Type B pancreatic cell (in vitro differentiated cells): Measurements from ENCODE around the gene CTBP2. TPM values are rescaled to one million over a fixed set of nuclear protein-coding genes. Genes with fewer than 3 reads are reported as not detected.

Source experiments
- DNase-seq: peaks from one replicate; pipeline ENCODE4 v3.0.0; 2021; ENCODE audit warnings: mixed read lengths; ENCODE audit not compliant: unreplicated experiment; ENCODE audit errors: extremely low spot score
- H3K27ac Mint-ChIP-seq: 2 replicates; pipeline ENCODE4 v1.8.0; 2021; ENCODE audit warnings: mild to moderate bottlenecking, mixed read lengths
- H3K27me3 Mint-ChIP-seq: 2 replicates; pipeline ENCODE4 v1.8.0; 2021; ENCODE audit warnings: mixed read lengths
- H3K36me3 Mint-ChIP-seq: 2 replicates; pipeline ENCODE4 v1.8.0; 2021; ENCODE audit warnings: mixed read lengths
- H3K4me1 Mint-ChIP-seq: one replicate; pipeline ENCODE4 v1.8.0; 2021; ENCODE audit warnings: mixed read lengths; ENCODE audit not compliant: unreplicated experiment
- H3K4me3 Mint-ChIP-seq: 2 replicates; pipeline ENCODE4 v1.8.0; 2021; ENCODE audit warnings: mild to moderate bottlenecking, mixed read lengths
- H3K9me3 Mint-ChIP-seq: 2 replicates; pipeline ENCODE4 v1.8.0; 2021; ENCODE audit warnings: mixed read lengths
- CTCF ChIP-seq: fragments of 200-600 bp; sonication (generic); conservative IDR thresholded peaks from 2 replicates; pipeline ENCODE4 v1.5.0; 2021; ENCODE audit warnings: antibody characterized with exemption, mild to moderate bottlenecking
- total RNA-seq: library from RNA; stranded (reverse); gene quantifications from 2 replicates; pipeline ENCODE4 v1.2.1, GENCODE V29; 2021; ENCODE audit warnings: low replicate concordance

The CTBP2 gene
- total RNA-seq, 1 donor from 2014 or later = 113 TPM

DNA sequence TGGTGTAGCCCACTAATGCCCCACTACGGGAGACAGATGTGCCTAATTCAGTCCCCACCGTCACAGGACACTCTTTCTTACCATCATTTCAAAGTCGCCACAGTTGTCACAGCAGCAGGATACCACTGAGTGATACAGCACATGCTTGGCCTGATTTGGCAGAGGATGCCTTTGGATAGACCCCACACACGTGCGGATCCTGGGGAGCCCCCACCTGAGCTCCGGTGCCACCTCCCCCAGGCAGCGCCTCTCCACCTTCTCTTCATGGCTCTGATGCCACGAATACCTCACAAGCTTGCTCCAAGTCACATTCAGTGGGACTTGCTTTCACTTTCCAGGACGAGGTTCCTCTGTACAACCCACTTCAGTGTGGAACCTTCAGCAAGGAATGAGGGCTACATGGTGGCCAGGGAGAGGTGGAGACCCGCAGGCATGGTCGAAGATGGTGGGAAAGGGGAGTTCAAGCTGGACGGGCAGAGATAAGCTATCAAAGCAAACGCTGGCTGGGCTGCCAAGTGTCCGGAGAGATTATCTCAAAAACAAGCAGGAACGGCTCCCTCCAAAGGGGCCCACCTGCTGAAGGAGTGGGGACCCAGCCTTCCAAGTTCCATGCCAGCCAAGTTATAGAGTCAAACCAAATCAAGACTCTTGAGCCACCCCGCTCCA lies 111.0 kb downstream of the CTBP2 start:
- peaks cover 15% of the 10 kb centered on the region for H3K36me3 Mint-ChIP-seq
- no peak for DNase-seq
- TF ChIP-seq CTCF = no peak
- H3K9me3 Mint-ChIP-seq = no peaks in the 10 kb centered on the region
- peaks cover 65% of the 10 kb centered on the region for H3K4me1 Mint-ChIP-seq
- peak overlapping the region; percentile 44 for H3K4me3 Mint-ChIP-seq
- H3K27me3 Mint-ChIP-seq = no peaks in the 10 kb centered on the region
- peak overlapping the region; percentile 92 for H3K27ac Mint-ChIP-seq

DNA sequence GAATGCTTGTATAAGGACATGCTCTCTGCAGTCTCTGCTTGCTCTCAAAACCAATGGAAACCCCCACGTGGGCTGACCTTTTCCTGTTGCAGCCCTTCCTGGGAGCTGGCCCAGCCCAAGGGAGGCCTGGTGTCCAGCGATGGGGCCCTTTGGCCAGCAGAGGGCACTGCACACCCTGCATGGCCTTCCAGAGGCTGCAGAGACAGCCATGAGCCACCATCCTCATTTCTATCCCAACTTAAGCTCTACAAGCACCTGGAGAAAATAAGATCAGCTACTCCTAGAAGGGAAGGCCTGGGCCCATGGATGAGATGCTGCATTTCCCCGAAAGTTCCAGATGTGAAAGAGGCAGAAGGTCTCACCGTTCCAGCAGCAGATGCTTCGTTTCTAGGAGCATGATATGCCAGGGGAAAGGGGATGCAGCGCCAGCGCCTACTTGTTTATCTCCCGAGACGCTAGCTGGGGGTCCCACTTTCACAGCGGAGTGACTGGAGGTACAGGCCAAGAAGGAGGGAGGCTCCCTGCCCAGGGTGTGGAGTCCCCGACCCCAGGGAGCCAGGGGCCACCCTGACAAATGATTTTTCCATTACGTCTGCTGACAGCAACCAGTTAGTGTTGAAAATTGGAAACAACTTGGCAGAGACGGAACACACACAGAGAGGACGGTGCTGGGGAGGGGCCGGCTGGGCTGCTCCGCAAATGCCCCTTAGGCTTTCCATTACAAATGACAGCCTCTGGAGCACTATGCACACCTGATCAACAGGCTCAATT lies 112.1 kb downstream of the CTBP2 start:
- H3K4me3 Mint-ChIP-seq = peak overlapping the region; percentile 44
- H3K27ac Mint-ChIP-seq = peak overlapping the region; percentile 92
- DNase-seq = peak; percentile 89
- H3K36me3 Mint-ChIP-seq = peaks cover 18% of the 10 kb centered on the region
- no peaks in the 10 kb centered on the region for H3K9me3 Mint-ChIP-seq
- peaks cover 65% of the 10 kb centered on the region for H3K4me1 Mint-ChIP-seq
- H3K27me3 Mint-ChIP-seq = no peaks in the 10 kb centered on the region
- TF ChIP-seq CTCF = peak; percentile 99

DNA sequence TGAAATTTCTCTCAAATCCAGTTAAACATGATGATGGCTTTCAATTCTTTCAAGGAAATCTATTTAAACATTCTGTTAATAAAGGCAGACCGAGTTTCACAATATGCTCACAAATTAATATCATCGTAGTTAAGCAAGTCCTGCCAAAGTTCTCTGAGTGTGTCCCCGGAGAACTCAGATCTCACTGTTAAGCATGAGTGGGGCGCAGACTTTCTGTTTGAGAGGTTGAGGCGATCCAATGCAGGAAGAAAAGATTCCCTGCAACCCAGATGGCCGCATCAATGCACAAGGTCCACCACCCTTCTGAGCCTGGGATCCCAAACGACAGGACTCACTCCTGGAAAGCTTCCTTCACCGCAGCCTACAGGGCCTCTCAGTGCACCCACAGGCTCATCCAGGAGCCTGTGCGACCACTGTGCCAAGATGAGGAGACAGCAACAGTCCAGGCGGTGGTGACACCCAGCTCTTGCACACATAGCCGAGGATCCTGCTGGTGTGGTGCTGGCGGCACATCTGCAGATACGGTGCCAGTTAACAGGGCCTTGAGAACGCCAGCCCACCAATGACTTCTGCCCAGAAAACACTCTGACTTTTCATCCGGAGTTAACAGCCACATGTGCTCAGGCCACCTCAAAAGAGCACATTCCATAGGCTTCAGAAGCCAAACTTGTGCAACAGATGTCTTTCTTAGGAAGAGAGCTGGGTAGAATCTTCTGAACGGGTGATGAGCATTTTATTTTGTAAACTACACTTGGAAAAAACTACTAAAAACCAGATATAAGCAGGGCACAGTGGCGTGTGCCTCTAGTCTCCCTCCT lies 116.3 kb downstream of the CTBP2 start:
- H3K9me3 Mint-ChIP-seq = no peaks in the 10 kb centered on the region
- DNase-seq = no peak
- no peak for TF ChIP-seq CTCF
- H3K36me3 Mint-ChIP-seq = peaks cover 21% of the 10 kb centered on the region
- no peaks in the 10 kb centered on the region for H3K27me3 Mint-ChIP-seq
- peaks cover 59% of the 10 kb centered on the region for H3K4me1 Mint-ChIP-seq
- no peak overlapping the region for H3K4me3 Mint-ChIP-seq
- H3K27ac Mint-ChIP-seq = peak overlapping the region; percentile 97

DNA sequence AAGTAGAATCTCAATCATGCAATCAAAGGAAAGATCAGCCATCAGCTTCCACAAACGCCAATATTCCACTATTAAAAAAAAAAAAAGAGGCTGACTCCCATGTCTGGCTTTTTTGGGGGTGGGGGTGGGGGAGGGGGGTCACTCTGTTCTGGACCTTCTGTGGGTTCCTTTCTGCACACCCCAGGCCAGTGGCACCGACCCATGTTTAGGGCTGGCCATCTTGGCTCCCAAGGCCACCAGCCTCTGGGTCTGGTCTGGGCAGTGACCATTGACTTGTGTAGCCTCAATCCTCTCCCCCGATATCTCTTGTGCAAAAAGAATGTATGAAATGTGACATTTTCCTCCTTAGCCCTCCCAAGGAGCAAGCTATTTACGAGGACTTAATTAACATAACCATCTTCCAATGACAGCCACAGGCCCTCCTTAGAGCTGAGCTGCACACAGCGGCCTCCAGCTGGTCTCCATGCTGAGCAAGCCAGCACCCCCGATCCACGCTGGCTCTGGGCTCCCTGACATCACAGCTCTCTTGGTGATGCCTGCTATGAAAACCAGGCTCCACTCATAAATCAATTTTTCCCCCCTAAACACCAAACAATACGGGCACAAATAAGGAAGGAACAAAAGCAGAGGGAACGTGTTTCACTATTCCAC lies 118.4 kb downstream of the CTBP2 start:
- DNase-seq = no peak
- Mint-ChIP-seq H3K4me3 (peak overlapping the region; percentile 10), H3K36me3 (peaks cover 28% of the 10 kb centered on the region), H3K9me3 (no peaks in the 10 kb centered on the region), H3K27ac (peak overlapping the region; percentile 20), H3K27me3 (no peaks in the 10 kb centered on the region), H3K4me1 (peaks cover 51% of the 10 kb centered on the region)
- TF ChIP-seq CTCF = no peak

- Mint-ChIP-seq H3K27ac (peak overlapping the region; percentile 58), H3K4me1 (peaks cover 58% of the 10 kb centered on the region), H3K36me3 (peaks cover 41% of the 10 kb centered on the region), H3K9me3 (no peaks in the 10 kb centered on the region), H3K27me3 (no peaks in the 10 kb centered on the region), H3K4me3 (no peak overlapping the region)
- TF ChIP-seq CTCF = no peak
- DNase-seq = no peak
Measured at GRCh38 chr10:125039354-125039769, 121.0 kb downstream of the CTBP2 start.
